ENCODE measurements around the gene RASL10B.

The RASL10B gene

GRCh38 chr17:35708951-35709350 lies 22.5 kb upstream of the RASL10B start:
- no peaks in the 10 kb centered on the region; the same call in 1 of the 2 replicates for H3K36me3 ChIP-seq (ENCODE audit: insufficient read depth, low read length)
- H3K9ac ChIP-seq (ENCODE audit: low read depth, low read length) = no peak overlapping the region
- no peaks in the 10 kb centered on the region for H3K9me3 ChIP-seq (ENCODE audit: control insufficient read depth, insufficient read depth, low read length)
- no peaks in the 10 kb centered on the region for H3K4me1 ChIP-seq (ENCODE audit: insufficient read depth, low read length)

- H3K9me3 ChIP-seq (ENCODE audit: control insufficient read depth, insufficient read depth, low read length) = no peaks in the 10 kb centered on the region
- no peak overlapping the region for H3K9ac ChIP-seq (ENCODE audit: low read depth, low read length)
- no peaks in the 10 kb centered on the region for H3K4me1 ChIP-seq (ENCODE audit: insufficient read depth, low read length)
- H3K36me3 ChIP-seq (ENCODE audit: insufficient read depth, low read length) = no peaks in the 10 kb centered on the region; the same call in 1 of the 2 replicates
These were observed 21.6 kb upstream of the RASL10B start for GRCh38 chr17:35709874-35710273.

GRCh38 chr17:35710950-35711349 lies 20.5 kb upstream of the RASL10B start:
- H3K9ac ChIP-seq (ENCODE audit: low read depth, low read length) = no peak overlapping the region
- no peaks in the 10 kb centered on the region; the same call in 1 of the 2 replicates for H3K36me3 ChIP-seq (ENCODE audit: insufficient read depth, low read length)
- no peaks in the 10 kb centered on the region for H3K4me1 ChIP-seq (ENCODE audit: insufficient read depth, low read length)
- no peaks in the 10 kb centered on the region for H3K9me3 ChIP-seq (ENCODE audit: control insufficient read depth, insufficient read depth, low read length)

GRCh38 chr17:35713069-35713728 lies 18.2 kb upstream of the RASL10B start:
- peaks cover 5% of the 10 kb centered on the region for H3K36me3 ChIP-seq (ENCODE audit: insufficient read depth, low read length)
- H3K9me3 ChIP-seq (ENCODE audit: control insufficient read depth, insufficient read depth, low read length) = no peaks in the 10 kb centered on the region
- H3K4me1 ChIP-seq (ENCODE audit: insufficient read depth, low read length) = no peaks in the 10 kb centered on the region
- no peak overlapping the region for H3K9ac ChIP-seq (ENCODE audit: low read depth, low read length)

- Histone ChIP-seq H3K4me1 (ENCODE audit: insufficient read depth, low read length) (no peaks in the 10 kb centered on the region), H3K9ac (ENCODE audit: low read depth, low read length) (no peak overlapping the region), H3K9me3 (ENCODE audit: control insufficient read depth, insufficient read depth, low read length) (no peaks in the 10 kb centered on the region), H3K36me3 (ENCODE audit: insufficient read depth, low read length) (peaks cover 5% of the 10 kb centered on the region)
These were observed 16.5 kb upstream of the RASL10B start for GRCh38 chr17:35714988-35715387.

- Histone ChIP-seq H3K36me3 (ENCODE audit: insufficient read depth, low read length) (peaks cover 5% of the 10 kb centered on the region; the same call in 1 of the 2 replicates), H3K9me3 (ENCODE audit: control insufficient read depth, insufficient read depth, low read length) (no peaks in the 10 kb centered on the region), H3K9ac (ENCODE audit: low read depth, low read length) (no peak overlapping the region), H3K4me1 (ENCODE audit: insufficient read depth, low read length) (no peaks in the 10 kb centered on the region)
These were observed 16.0 kb upstream of the RASL10B start for GRCh38 chr17:35715416-35715815.

- Histone ChIP-seq H3K9ac (ENCODE audit: low read depth, low read length) (no peak overlapping the region), H3K4me1 (ENCODE audit: insufficient read depth, low read length) (no peaks in the 10 kb centered on the region), H3K9me3 (ENCODE audit: control insufficient read depth, insufficient read depth, low read length) (no peaks in the 10 kb centered on the region), H3K36me3 (ENCODE audit: insufficient read depth, low read length) (peaks cover 5% of the 10 kb centered on the region; the same call in 1 of the 2 replicates)
These were observed 15.3 kb upstream of the RASL10B start for GRCh38 chr17:35716173-35716572.

- H3K9me3 ChIP-seq (ENCODE audit: control insufficient read depth, insufficient read depth, low read length) = no peaks in the 10 kb centered on the region
- H3K9ac ChIP-seq (ENCODE audit: low read depth, low read length) = no peak overlapping the region
- peaks cover 5% of the 10 kb centered on the region; the same call in 1 of the 2 replicates for H3K36me3 ChIP-seq (ENCODE audit: insufficient read depth, low read length)
- H3K4me1 ChIP-seq (ENCODE audit: insufficient read depth, low read length) = no peaks in the 10 kb centered on the region
These were observed 14.5 kb upstream of the RASL10B start for GRCh38 chr17:35716897-35717465.

GRCh38 chr17:35717475-35717874 lies 14.0 kb upstream of the RASL10B start:
- Histone ChIP-seq H3K4me1 (ENCODE audit: insufficient read depth, low read length) (no peaks in the 10 kb centered on the region), H3K36me3 (ENCODE audit: insufficient read depth, low read length) (peaks cover 5% of the 10 kb centered on the region; the same call in 1 of the 2 replicates)

GRCh38 chr17:35723735-35724134 lies 7.7 kb upstream of the RASL10B start:
- H3K4me1 ChIP-seq (ENCODE audit: insufficient read depth, low read length) = peaks cover 10% of the 10 kb centered on the region

More at GRCh38 chr17:35717475-35717874, 14.0 kb upstream of the RASL10B start:
- no peak overlapping the region for H3K9ac ChIP-seq (ENCODE audit: low read depth, low read length)
- no peaks in the 10 kb centered on the region for H3K9me3 ChIP-seq (ENCODE audit: control insufficient read depth, insufficient read depth, low read length)

GRCh38 chr17:35725058-35725457 lies 6.4 kb upstream of the RASL10B start:
- Histone ChIP-seq H3K9me3 (ENCODE audit: control insufficient read depth, insufficient read depth, low read length) (no peaks in the 10 kb centered on the region), H3K36me3 (ENCODE audit: insufficient read depth, low read length) (peaks cover 11% of the 10 kb centered on the region), H3K4me1 (ENCODE audit: insufficient read depth, low read length) (peaks cover 19% of the 10 kb centered on the region), H3K9ac (ENCODE audit: low read depth, low read length) (no peak overlapping the region)

More at GRCh38 chr17:35723735-35724134, 7.7 kb upstream of the RASL10B start:
- no peak overlapping the region for H3K9ac ChIP-seq (ENCODE audit: low read depth, low read length)
- H3K36me3 ChIP-seq (ENCODE audit: insufficient read depth, low read length) = peaks cover 11% of the 10 kb centered on the region
- H3K9me3 ChIP-seq (ENCODE audit: control insufficient read depth, insufficient read depth, low read length) = no peaks in the 10 kb centered on the region

GRCh38 chr17:35725802-35726126 lies 5.7 kb upstream of the RASL10B start:
- Histone ChIP-seq H3K4me1 (ENCODE audit: insufficient read depth, low read length) (peaks cover 19% of the 10 kb centered on the region), H3K36me3 (ENCODE audit: insufficient read depth, low read length) (peaks cover 11% of the 10 kb centered on the region), H3K9me3 (ENCODE audit: control insufficient read depth, insufficient read depth, low read length) (no peaks in the 10 kb centered on the region), H3K9ac (ENCODE audit: low read depth, low read length) (no peak overlapping the region)

- peaks cover 23% of the 10 kb centered on the region for H3K4me1 ChIP-seq (ENCODE audit: insufficient read depth, low read length)
- no peaks in the 10 kb centered on the region for H3K9me3 ChIP-seq (ENCODE audit: control insufficient read depth, insufficient read depth, low read length)
- no peak overlapping the region for H3K9ac ChIP-seq (ENCODE audit: low read depth, low read length)
- H3K36me3 ChIP-seq (ENCODE audit: insufficient read depth, low read length) = peaks cover 11% of the 10 kb centered on the region
These were observed 5.1 kb upstream of the RASL10B start for GRCh38 chr17:35726127-35726952.

GRCh38 chr17:35726953-35727460 lies 4.4 kb upstream of the RASL10B start:
- Histone ChIP-seq H3K4me1 (ENCODE audit: insufficient read depth, low read length) (peaks cover 23% of the 10 kb centered on the region), H3K36me3 (ENCODE audit: insufficient read depth, low read length) (peaks cover 11% of the 10 kb centered on the region), H3K9ac (ENCODE audit: low read depth, low read length) (no peak overlapping the region), H3K9me3 (ENCODE audit: control insufficient read depth, insufficient read depth, low read length) (no peaks in the 10 kb centered on the region)

All from ES-I3 (cell line).